NCI-H526 (cell line): ENCODE results near the gene DDIT3.

Experiments used
- DNase-seq, 2 experiments: peaks; one replicate each; lab custom pipeline; 2025; lab: John Stamatoyannopoulos, UW

DDIT3 gene

GRCh38 chr12:57547288-57548012, 27.1 kb upstream of the DDIT3 start:
- DNase-seq, result no peak

- DNase-seq, result peak; percentile 96 to 98
Measured at GRCh38 chr12:57546438-57547287, 26.3 kb upstream of the DDIT3 start, which contains the start of gene DCTN2. DCTN2 (minus strand) TSS chr12:57547192; CDS start chr12:57547063, 129 bp downstream.

- DNase-seq, result peak; percentile 80 to 87
Measured at GRCh38 chr12:57545809-57546437, 25.6 kb upstream of the DDIT3 start.

DNA sequence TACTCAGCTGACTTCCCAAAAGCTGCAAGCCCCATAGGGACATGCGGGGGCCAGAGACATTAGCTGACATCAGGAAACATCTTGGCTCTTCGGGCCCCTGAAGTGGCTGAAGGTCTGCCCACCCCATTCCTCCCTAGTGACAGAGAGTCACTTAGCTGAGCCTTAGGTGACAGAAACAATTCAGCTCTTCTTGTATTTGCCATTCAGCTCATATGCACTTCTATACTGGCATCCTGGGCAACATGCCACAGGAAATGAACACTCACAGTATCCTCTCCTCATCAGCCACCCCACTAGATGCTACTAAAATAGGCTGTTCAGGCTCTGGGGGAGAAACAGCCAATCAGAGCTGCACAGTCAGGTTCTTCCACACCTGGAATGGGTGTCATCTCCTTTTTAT, 23.3 kb upstream of the DDIT3 start:
- no peak for DNase-seq

DNA sequence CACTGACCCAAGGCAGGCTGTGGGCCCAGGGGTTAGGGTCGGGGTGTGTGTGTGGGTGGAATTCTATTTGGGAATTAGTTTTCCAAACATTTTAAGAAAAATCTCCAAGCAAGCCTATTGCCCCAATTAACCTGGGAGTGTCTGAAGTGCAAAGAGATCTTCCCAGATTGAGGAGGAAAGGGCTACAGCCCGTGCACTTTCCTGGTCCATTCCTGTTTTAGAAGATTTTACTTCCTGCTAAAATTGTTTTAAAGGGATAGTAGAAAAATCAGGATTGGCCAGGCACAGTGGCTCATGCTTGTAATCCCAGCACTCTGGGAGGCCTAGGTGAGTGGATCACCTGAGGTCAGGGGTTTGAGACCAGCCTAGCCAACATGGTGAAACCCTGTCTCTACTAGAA, 21.4 kb upstream of the DDIT3 start:
- no peak for DNase-seq

- DNase-seq, result no peak
Measured at GRCh38 chr12:57541001-57541400, 20.7 kb upstream of the DDIT3 start.

DNA sequence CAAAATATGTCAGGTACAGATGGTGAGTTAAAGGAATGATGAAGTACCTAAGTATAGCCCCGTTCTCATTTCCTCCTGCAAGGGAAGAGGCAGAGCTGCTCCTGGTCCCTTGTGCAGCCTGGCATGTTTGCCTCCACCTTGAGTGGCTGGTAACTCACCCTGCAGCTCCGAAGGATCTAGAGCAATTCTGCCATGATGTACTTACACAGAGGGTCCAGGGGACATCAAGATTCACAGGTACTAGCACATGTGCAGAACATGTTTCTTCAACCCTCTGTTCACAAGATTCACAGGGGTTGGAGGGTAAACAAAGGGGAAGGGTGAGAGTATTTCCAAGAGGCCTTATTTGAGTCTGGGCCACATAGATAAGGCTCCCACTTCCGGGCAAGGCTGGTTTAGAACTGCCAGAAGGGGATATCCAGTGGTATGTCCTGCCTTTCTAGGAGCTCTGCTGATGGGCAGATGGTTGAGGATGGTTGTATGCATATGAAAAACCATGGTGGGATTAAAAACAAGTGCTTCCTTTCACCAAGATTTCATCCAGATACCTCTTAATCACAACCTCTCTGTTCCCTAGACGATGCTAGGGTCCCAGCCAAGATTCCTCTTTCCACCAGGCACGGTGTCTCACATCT, 18.9 kb upstream of the DDIT3 start:
- no peak for DNase-seq

DNA sequence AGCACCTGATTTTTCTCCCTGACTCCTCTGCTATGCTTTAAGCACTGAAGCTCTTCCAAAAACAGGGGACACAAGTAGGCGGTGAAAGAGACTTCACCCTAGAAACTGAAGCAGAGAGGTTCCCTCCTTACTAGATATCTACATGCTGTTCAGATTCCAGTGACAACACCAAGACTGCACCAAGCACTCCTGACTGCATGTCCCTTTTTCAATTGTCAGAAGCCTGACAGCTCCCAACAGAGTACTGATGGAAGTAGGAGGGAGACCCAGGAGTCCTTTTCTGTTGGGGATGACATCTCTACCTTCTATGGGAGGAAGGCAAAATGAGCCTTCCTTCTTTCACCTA, 16.3 kb upstream of the DDIT3 start:
- DNase-seq, result no peak

DNA sequence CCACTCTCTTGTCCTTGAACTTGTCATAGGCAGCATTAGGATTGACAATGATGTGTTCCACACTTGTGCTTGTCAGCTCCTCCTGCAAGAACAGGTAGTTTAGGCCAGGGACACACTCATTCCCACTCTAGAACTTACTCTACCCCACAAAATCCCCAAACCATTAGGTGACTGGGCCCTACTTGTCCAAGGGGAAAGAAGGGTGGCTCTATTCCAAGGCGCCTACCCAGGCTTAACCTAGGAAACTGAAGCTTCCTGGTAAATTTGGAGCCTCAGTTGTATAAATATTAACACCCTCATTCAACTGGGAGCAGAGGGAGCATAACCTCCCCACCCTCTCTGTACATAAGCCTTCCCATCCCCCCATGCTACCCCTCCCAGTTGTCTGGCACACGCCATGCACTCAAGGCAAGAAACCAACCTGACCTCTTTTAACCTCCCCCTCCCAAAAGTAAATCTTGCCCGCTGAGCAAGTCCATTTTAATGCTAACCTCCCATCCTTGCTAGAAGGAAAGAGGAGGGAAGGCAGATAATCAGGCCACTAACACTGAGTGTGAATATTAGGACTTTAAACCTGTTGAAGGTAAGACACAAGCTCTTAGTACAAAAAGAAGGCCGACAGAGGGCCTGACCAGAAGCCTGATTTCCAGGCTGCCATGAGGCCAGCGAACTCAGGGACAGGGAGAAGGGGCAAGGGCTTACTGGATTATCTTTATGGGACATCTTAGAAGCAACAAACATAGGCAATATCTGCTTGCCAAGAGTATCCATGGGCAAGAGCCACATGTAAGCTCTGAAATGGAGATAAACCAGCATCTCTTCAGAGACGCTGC, 15.7 kb upstream of the DDIT3 start:
- no peak for DNase-seq

GRCh38 chr12:57534991-57535543, 14.8 kb upstream of the DDIT3 start:
- no peak for DNase-seq

DNA sequence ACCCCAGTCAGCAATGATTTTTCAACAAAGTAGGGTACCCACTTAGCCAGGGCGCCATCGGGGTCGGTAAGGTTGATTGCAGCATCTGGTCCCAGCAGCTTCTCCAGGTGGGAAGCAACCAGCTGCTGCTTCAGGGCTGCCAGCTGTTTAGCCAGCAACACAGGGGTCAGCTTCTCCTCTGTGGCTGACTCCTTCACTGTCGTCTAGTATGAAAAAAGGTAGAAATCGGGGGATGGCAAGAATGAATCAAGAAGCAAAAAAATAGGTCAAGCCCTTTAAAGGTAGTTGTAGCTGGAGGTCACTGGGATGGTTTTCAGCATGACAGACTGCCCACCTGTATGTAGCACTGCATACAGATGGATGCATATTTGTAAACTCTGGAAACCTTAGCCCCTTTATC, 13.9 kb upstream of the DDIT3 start:
- DNase-seq, result no peak

- DNase-seq, result no peak
Measured at GRCh38 chr12:57533108-57533507, 12.8 kb upstream of the DDIT3 start.

- DNase-seq, result no peak
Measured at GRCh38 chr12:57531836-57532235, 11.5 kb upstream of the DDIT3 start.

DNA sequence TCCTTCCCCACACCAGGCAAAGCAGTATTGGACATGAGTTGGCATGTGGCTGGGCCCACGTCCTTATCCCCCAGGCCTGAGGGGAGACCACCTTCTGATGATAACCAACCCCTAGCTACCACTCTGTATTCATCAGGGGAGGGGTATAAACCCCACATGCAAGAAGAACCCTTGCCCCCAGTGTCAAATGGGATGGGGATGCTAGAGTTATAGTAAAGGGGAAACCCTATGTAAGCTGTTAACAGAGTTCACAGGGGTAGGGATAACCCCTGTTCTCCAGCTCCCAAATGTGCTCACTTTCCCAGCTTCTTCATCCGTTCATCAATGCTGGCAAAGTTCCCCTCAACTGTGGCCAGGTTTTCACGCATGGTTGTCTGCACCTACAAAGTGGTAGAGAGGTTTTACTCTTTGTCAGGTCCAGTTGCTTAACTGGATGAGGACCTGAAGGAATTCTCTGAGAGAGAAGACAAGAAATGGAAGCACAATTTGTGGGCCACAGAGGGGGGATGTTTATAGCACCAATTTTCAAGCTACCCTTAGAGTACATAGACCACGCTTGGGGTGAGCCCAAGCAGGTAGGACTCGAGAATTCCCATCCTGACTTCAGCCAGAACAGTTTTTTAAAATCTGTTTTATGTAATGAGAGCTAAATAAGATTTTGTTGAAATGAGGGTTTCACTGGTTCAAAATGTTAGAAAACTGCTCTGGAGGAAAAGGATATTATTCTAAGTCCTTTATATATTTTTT, 10.3 kb upstream of the DDIT3 start:
- no peak for DNase-seq

DNA sequence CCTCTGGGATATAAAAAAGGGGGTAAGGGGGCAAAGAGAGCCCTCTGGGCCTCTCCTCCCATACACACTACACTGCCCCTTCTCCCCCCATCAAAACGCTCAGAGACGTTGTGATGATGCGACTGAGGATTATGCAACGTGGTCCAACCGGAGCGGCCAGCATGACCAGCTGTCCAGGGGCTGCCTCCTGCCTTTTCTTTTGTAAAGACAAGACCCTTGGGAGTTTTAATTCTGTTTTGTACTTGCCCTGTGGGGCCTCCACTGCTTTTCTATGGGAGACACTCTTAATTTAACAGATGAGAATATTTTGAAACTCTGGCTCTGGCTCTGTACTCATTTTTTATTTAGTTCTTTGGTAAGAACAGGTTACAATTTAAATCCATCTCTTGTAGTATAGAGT, 9.5 kb upstream of the DDIT3 start:
- DNase-seq, result no peak

DNA sequence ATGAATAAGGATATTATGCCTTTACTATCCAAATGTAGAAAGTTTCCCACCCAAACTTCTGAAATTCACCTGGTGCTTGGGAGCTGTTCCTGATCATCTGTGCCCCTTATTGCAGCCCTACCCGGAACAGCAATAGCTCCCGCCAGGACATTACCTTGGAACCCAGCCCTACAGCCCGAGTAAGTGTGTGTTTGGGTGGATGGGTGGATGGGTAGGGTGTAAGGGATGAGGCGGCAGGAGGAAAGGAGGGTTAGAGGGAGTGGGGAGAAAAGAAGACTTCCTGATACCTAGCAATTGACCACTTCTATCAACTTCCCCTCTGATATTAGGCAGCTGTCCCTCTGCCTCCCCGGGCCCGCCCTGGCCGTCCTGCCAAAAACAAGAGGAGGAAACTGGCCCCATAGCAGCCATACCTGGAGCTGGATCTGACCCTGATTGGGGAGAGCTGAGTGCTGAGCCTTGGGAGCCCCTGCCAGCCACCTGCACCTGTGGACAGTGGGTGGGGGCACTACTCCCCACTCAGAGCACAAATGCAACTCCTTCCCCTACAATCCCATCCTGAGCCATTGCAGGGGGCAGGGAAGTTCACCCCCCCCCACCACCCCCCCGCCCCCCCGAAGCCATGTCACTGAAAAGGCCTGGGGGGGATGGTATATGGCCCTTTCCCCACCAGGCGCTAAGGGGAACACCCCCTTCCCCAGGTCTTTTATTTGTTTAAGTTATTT, 8.7 kb upstream of the DDIT3 start:
- no peak for DNase-seq

GRCh38 chr12:57528176-57528575, 7.9 kb upstream of the DDIT3 start:
- no peak for DNase-seq

GRCh38 chr12:57527184-57527583, 6.9 kb upstream of the DDIT3 start:
- DNase-seq, result no peak

DNA sequence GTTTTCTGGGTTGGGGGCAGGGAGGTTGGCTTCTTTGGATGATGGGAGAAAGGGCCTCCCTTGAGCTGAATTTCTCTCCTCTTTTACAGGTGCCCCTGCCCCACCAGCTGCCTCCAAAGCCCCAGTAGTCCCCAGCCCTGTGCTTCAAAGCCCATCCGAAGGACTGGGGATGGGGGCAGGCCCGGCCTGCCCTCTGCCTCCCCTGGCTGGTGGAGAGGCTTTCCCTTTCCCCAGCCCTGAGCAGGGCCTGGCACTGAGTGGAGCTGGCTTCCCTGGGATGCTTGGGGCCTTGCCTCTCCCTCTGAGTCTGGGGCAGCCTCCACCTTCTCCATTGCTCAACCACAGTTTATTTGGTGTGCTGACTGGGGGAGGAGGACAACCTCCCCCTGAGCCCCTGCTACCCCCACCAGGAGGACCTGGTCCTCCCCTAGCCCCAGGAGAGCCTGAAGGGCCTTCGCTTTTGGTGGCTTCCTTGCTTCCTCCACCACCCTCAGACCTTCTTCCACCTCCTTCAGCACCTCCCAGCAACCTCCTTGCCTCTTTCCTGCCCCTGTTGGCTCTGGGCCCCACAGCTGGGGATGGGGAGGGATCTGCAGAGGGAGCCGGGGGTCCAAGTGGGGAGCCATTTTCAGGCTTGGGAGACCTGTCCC, 6.3 kb upstream of the DDIT3 start:
- no peak for DNase-seq
